ENCODE results near the gene CCNQ.

Gene CCNQ

GRCh38 chrX:153636716-153637115 lies 37.8 kb upstream of the CCNQ start:
- no peak for DNase-seq

- DNase-seq = no peak
Measured at GRCh38 chrX:153635788-153636668, 37.1 kb upstream of the CCNQ start.

GRCh38 chrX:153635388-153635787 lies 36.4 kb upstream of the CCNQ start:
- no peak for DNase-seq

GRCh38 chrX:153634832-153635231 lies 35.9 kb upstream of the CCNQ start:
- DNase-seq = no peak

GRCh38 chrX:153634236-153634635 lies 35.3 kb upstream of the CCNQ start:
- no peak for DNase-seq

- DNase-seq = no peak
Measured at GRCh38 chrX:153633607-153634180, 34.8 kb upstream of the CCNQ start.

GRCh38 chrX:153633048-153633447 lies 34.1 kb upstream of the CCNQ start:
- DNase-seq = no peak

GRCh38 chrX:153632595-153632946 lies 33.6 kb upstream of the CCNQ start:
- no peak for DNase-seq

- no peak for DNase-seq
Measured at GRCh38 chrX:153631907-153632594, 33.1 kb upstream of the CCNQ start.

GRCh38 chrX:153631346-153631745 lies 32.4 kb upstream of the CCNQ start:
- DNase-seq = no peak

- no peak for DNase-seq
Measured at GRCh38 chrX:153628665-153629064, 29.7 kb upstream of the CCNQ start.

- no peak for DNase-seq
Measured at GRCh38 chrX:153628129-153628528, 29.2 kb upstream of the CCNQ start.

- no peak for DNase-seq
Measured at GRCh38 chrX:153627675-153628111, 28.8 kb upstream of the CCNQ start.

- no peak for DNase-seq
Measured at GRCh38 chrX:153626863-153627674, 28.1 kb upstream of the CCNQ start.

GRCh38 chrX:153626025-153626633 lies 27.2 kb upstream of the CCNQ start:
- DNase-seq = no peak

- DNase-seq = no peak
Measured at GRCh38 chrX:153625271-153626024, 26.5 kb upstream of the CCNQ start.

GRCh38 chrX:153624196-153625091 lies 25.5 kb upstream of the CCNQ start:
- DNase-seq = no peak

GRCh38 chrX:153623310-153624029 lies 24.5 kb upstream of the CCNQ start:
- DNase-seq = no peak

GRCh38 chrX:153622661-153623309 lies 23.8 kb upstream of the CCNQ start:
- DNase-seq = no peak
